Astrocyte of the spinal cord (primary cell): Measurements from ENCODE around the gene TMC4.

Experiments
- DNase-seq: peaks from one replicate; pipeline ENCODE4 v3.0.0; 2011; ENCODE audit warnings: low read depth, low spot score
- H3K4me3 ChIP-seq: 2 replicates; pipeline ENCODE4 v1.5.1; 2011; ENCODE audit warnings: low read depth, mild to moderate bottlenecking, low read length, moderate library complexity
- CTCF ChIP-seq: IDR thresholded peaks from 2 replicates; pipeline ENCODE4 v1.5.1; 2012; ENCODE audit warnings: low read depth, mild to moderate bottlenecking, low read length, inconsistent platforms
- in situ Hi-C: cut with HindIII; loops from 2 replicates; pipeline ENCODE4 v1.10.0; 2017; ENCODE audit warnings: low sequenced_read_pairs

Gene TMC4

GRCh38 chr19:54206831-54207177, 33.8 kb upstream of the TMC4 start:
- H3K4me3 ChIP-seq = no peak overlapping the region
- in situ Hi-C loops = no loop called here
- TF ChIP-seq CTCF = no peak
- DNase-seq = no peak

- H3K4me3 ChIP-seq = no peak overlapping the region
- in situ Hi-C loops = no loop called here
- TF ChIP-seq CTCF = no peak
- DNase-seq = no peak
Measured at GRCh38 chr19:54206030-54206830, 33.3 kb upstream of the TMC4 start.

GRCh38 chr19:54204767-54205468, 32.0 kb upstream of the TMC4 start:
- no peak for TF ChIP-seq CTCF
- DNase-seq = no peak
- no peak overlapping the region for H3K4me3 ChIP-seq
- in situ Hi-C loops = no loop called here

- DNase-seq = no peak
- TF ChIP-seq CTCF = no peak
- no peak overlapping the region for H3K4me3 ChIP-seq
- in situ Hi-C loops = no loop called here
Measured at GRCh38 chr19:54203151-54203611, 30.2 kb upstream of the TMC4 start.

GRCh38 chr19:54201980-54202379, 29.0 kb upstream of the TMC4 start:
- peak overlapping the region; percentile 95 for H3K4me3 ChIP-seq
- TF ChIP-seq CTCF = no peak
- in situ Hi-C loops = no loop called here
- no peak for DNase-seq

GRCh38 chr19:54201172-54201701, 28.3 kb upstream of the TMC4 start:
- no peak for TF ChIP-seq CTCF
- in situ Hi-C loops = no loop called here
- H3K4me3 ChIP-seq = peak overlapping the region; percentile 95
- no peak for DNase-seq
